MCF 10A (cell line): ENCODE data around the gene SLC9A3. TPM values are rescaled to one million over a fixed set of nuclear protein-coding genes. Genes with fewer than 3 reads are reported as not detected.

Experiments
- BruUV-seq: library from RNA; stranded (reverse); fragments of 400-500 nt; replicated peaks from 2 replicates; lab custom pipeline; 2021; lab: Mats Ljungman, UMichigan
- CTCF ChIA-PET: fragments of 300-600 bp; sonication (Branson Sonifier 250); formaldehyde crosslinking; extraction: SDS; loops from one replicate; lab custom pipeline; 2021; ENCODE audit warnings: antibody characterized with exemption, inconsistent platforms; lab: Yijun Ruan, JAX
- POLR2A ChIA-PET: fragments of 300-600, 350-650 bp; sonication (Branson Sonifier 250); formaldehyde crosslinking; extraction: SDS; loops from one replicate; lab custom pipeline; 2020; ENCODE audit warnings: antibody characterized with exemption, inconsistent platforms; lab: Yijun Ruan, JAX
- DNase-seq: peaks from one replicate; pipeline ENCODE4 v3.0.0-alpha.2; 2018; ENCODE audit not compliant: unreplicated experiment
- H3K27ac Mint-ChIP-seq: one replicate; pipeline ENCODE4 v1.8.0; 2022; ENCODE audit warnings: mild to moderate bottlenecking, low read depth, mixed read lengths; ENCODE audit not compliant: unreplicated experiment
- H3K27me3 Mint-ChIP-seq: one replicate; pipeline ENCODE4 v1.8.0; 2022; ENCODE audit warnings: mixed read lengths; ENCODE audit not compliant: insufficient read depth, unreplicated experiment
- H3K36me3 Mint-ChIP-seq: one replicate; pipeline ENCODE4 v1.8.0; 2022; ENCODE audit warnings: mild to moderate bottlenecking, moderate library complexity, mixed read lengths; ENCODE audit not compliant: insufficient read depth, unreplicated experiment
- H3K4me1 Mint-ChIP-seq: one replicate; pipeline ENCODE4 v1.8.0; 2022; ENCODE audit warnings: mixed read lengths; ENCODE audit not compliant: insufficient read depth, unreplicated experiment
- H3K4me3 Mint-ChIP-seq: one replicate; pipeline ENCODE4 v1.8.0; 2022; ENCODE audit warnings: mild to moderate bottlenecking, moderate library complexity, mixed read lengths; ENCODE audit not compliant: unreplicated experiment
- H3K9me3 Mint-ChIP-seq: one replicate; pipeline ENCODE4 v1.8.0; 2022; ENCODE audit warnings: mixed read lengths; ENCODE audit not compliant: unreplicated experiment
- CTCF ChIP-seq: fragments of 200-600 bp; IDR thresholded peaks from one replicate; pipeline ENCODE4 v1.8.0; 2022; ENCODE audit warnings: antibody characterized with exemption, mild to moderate bottlenecking; ENCODE audit not compliant: unreplicated experiment
- intact Hi-C: fragments of 100-400 bp; cut with micrococcal nuclease; formaldehyde crosslinking; loops from 2 replicates; pipeline ENCODE4 v1.14.1; 2022
- total RNA-seq: library from RNA; stranded (reverse); gene quantifications from 2 replicates; pipeline ENCODE4 v1.2.3, GENCODE V29; 2022

Gene SLC9A3
- total RNA-seq, 1 experiment from 2014 or later, result 1.0 TPM

GRCh38 chr5:449151-449550 is 75.1 kb downstream of the SLC9A3 start:
- CTCF ChIA-PET, result interaction anchor here (0.7 kb wide), 1 partner anchor 140 kb away, joined by 3 read pairs; no protein-coding TSS in a partner anchor
- TF ChIP-seq CTCF, result no peak
- H3K4me3 Mint-ChIP-seq, result no peak overlapping the region
- no TSS peak for BruUV-seq
- no peaks in the 10 kb centered on the region for H3K9me3 Mint-ChIP-seq
- H3K27me3 Mint-ChIP-seq, result no peaks in the 10 kb centered on the region
- intact Hi-C loops, result loop anchor here (10.0 kb wide), 1 partner anchor 456 kb away; no protein-coding TSS in a partner anchor
- H3K4me1 Mint-ChIP-seq, result peaks cover 31% of the 10 kb centered on the region
- POLR2A ChIA-PET, result no interaction called here
- no peak for DNase-seq
- no peak overlapping the region for H3K27ac Mint-ChIP-seq
- H3K36me3 Mint-ChIP-seq, result peaks cover 79% of the 10 kb centered on the region

- no peaks in the 10 kb centered on the region for H3K27me3 Mint-ChIP-seq
- CTCF ChIA-PET, result interaction anchor here (0.7 kb wide), 1 partner anchor 140 kb away, joined by 3 read pairs; no protein-coding TSS in a partner anchor
These were observed 75.5 kb downstream of the SLC9A3 start for GRCh38 chr5:448766-449090.

GRCh38 chr5:448061-448765 is 76.0 kb downstream of the SLC9A3 start:
- H3K4me3 Mint-ChIP-seq, result no peak overlapping the region
- DNase-seq, result no peak

More at GRCh38 chr5:448766-449090, 75.5 kb downstream of the SLC9A3 start:
- Mint-ChIP-seq H3K4me1 (peaks cover 28% of the 10 kb centered on the region), H3K9me3 (no peaks in the 10 kb centered on the region), H3K27ac (peak overlapping the region; percentile 25), H3K36me3 (peaks cover 75% of the 10 kb centered on the region), H3K4me3 (no peak overlapping the region)
- DNase-seq, result no peak
- intact Hi-C loops, result loop anchor here (10.0 kb wide), 1 partner anchor 456 kb away; no protein-coding TSS in a partner anchor
- TF ChIP-seq CTCF, result no peak
- POLR2A ChIA-PET, result no interaction called here
- no TSS peak for BruUV-seq

More at GRCh38 chr5:448061-448765, 76.0 kb downstream of the SLC9A3 start:
- Mint-ChIP-seq H3K4me1 (peaks cover 23% of the 10 kb centered on the region), H3K36me3 (peaks cover 70% of the 10 kb centered on the region), H3K27ac (peak overlapping the region; percentile 25), H3K27me3 (no peaks in the 10 kb centered on the region), H3K9me3 (no peaks in the 10 kb centered on the region)
- intact Hi-C loops, result loop anchor here (10.0 kb wide), 1 partner anchor 457 kb away; no protein-coding TSS in a partner anchor
- TF ChIP-seq CTCF, result no peak
- POLR2A ChIA-PET, result no interaction called here
- CTCF ChIA-PET, result interaction anchor here (0.6 to 3.0 kb wide), 6 partner anchors 9 to 453 kb away, joined by 3 to 12 read pairs (median 4); no protein-coding TSS in a partner anchor
- BruUV-seq, result no TSS peak
